Heart left ventricle (tissue), 13 donors: Measurements from ENCODE around the gene DPYSL4.

Experiments
- POLR2A ChIP-seq, 2 donors: fragments of 450-650 bp; IDR thresholded peaks; one replicate each; pipeline ENCODE4 v1.6.1; 2017; ENCODE audit warnings: antibody characterized with exemption in 2 of 2, mild to moderate bottlenecking in 2 of 2, moderate library complexity in 2 of 2
- TF ChIP-seq, protein P1 (sequence below), 12 donors: fragments of 200-600 bp; sonication (generic) in 4 of 12; IDR thresholded peaks; one replicate each; pipeline versions ENCODE4 v1.5.0 to v1.8.0; 2018 to 2022; ENCODE audit warnings: antibody characterized with exemption in 12 of 12, mild to moderate bottlenecking in 5 of 12
- donor health status: ischemic (EF 13 %, LVEDD 7.1; RV severe dilation, severe dysfunction).
- donor health status: DM: no; HTN: yes; CAD: no.
- donor health status: DM: no; HTN: no; CAD: no.
- donor health status: ischemic (EF 25% LVEDD 6.9; RV normal size, moderate dysfunction).
- donor health status: ischemic (EF 25% LVEDD 5.7; RV mildly dilated, moderate dysfunction).
- donor health status: ischemic (EF 35%, LVEDD 5.7; RV mildly dilated, moderate dysfunction).
- donor health status: nonischemic (EF 11% LVEDD 7.7; RV severe dilation, severe dysfunction).
- donor health status: DM: yes; HTN: yes; CAD: no.
- donor health status: PGD.
- donor health status: ischemic (EF 29% LVEDD 5.4; RV normal size, mild dysfunction).
- donor health status: nonischemic (EF 23%, LVEDD 6.1; RV moderate dilation, normal function).

DNA sequence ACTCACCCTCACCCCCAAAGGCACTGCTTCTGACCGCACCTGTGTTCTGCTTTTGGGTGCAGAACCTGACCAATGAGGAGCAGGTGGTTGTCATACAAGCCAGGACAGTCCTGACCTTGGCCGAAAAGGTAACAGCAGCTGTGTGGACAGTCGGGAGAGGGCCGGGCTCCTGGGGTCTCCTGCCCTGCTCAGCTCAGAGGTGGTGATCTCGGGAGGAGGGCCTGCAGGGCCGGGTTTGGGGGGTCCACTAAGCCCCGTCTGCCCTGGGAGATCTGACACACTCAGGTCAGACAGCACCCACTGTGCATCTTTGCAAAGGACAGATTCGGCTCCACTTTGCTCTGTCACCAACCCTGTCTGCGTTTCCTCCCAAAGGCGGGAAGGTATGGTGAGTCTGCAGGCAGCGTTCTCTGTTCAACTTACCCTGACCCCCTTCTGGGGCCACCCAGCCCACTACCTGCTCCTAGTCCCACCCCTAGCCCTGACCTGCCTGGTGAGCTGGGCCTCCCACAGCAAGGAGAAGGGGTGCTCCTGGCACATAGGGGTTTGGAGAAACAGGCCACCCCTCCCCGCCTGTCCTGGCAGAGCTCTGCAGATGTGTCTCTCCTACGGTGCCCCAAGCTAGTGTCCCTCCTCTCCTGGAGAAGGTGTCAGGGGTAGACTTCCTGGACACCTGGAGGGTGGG, 33.7 kb upstream of the DPYSL4 start:
- TF ChIP-seq, protein P1, sequence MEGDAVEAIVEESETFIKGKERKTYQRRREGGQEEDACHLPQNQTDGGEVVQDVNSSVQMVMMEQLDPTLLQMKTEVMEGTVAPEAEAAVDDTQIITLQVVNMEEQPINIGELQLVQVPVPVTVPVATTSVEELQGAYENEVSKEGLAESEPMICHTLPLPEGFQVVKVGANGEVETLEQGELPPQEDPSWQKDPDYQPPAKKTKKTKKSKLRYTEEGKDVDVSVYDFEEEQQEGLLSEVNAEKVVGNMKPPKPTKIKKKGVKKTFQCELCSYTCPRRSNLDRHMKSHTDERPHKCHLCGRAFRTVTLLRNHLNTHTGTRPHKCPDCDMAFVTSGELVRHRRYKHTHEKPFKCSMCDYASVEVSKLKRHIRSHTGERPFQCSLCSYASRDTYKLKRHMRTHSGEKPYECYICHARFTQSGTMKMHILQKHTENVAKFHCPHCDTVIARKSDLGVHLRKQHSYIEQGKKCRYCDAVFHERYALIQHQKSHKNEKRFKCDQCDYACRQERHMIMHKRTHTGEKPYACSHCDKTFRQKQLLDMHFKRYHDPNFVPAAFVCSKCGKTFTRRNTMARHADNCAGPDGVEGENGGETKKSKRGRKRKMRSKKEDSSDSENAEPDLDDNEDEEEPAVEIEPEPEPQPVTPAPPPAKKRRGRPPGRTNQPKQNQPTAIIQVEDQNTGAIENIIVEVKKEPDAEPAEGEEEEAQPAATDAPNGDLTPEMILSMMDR (IDR thresholded peaks at IDR 0.05) = no peak
- no peak for TF ChIP-seq POLR2A (IDR thresholded peaks at IDR 0.05)
